GM12878 (cell line): Measurements from ENCODE around the gene SCNN1B.

Source experiments
- POLR2A ChIP-seq: IDR thresholded peaks from 2 replicates; pipeline ENCODE4 v1.6.1; 2011; ENCODE audit warnings: low read depth, mild to moderate bottlenecking, low read length
- TF ChIP-seq, protein P1 (sequence below), 3 experiments: IDR thresholded peaks in 2 of 3; conservative IDR thresholded peaks in 1 of 3; 2 replicates each; pipeline ENCODE4 v1.5.1; 2011; ENCODE audit warnings: low read depth in 3 of 3, low read length in 3 of 3, mild to moderate bottlenecking in 3 of 3, control low read depth in 2 of 3, moderate library complexity in 2 of 3, inconsistent platforms in 1 of 3, mixed read lengths in 1 of 3; ENCODE audit not compliant: control insufficient read depth in 2 of 3, insufficient read depth in 1 of 3; ENCODE audit errors: extremely low read depth in 1 of 3
- TF ChIP-seq, protein P2 (sequence below): IDR thresholded peaks from 2 replicates; pipeline ENCODE4 v1.6.1; 2012; ENCODE audit warnings: low read depth, low read length, improper control_type of control experiment

DNA sequence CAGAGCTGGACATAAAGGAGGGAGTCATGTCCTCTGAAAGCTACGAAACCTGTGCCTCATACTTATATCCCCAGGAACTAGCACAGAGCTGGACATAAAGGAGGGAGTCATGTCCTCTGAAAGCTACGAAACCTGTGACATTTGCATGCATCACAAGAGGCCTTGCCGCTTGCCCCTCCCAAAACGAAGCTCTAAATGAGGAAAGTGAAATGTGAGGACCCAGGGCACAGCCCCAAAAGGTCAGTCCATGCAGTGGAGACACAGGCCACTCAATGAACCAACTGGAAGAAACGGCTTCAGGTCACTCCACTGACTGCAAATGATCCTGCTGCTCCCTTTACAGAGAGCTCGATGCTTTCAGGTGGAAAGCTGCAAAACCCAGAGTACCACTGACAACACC, 112.6 kb downstream of the SCNN1B start:
- TF ChIP-seq, protein P1, sequence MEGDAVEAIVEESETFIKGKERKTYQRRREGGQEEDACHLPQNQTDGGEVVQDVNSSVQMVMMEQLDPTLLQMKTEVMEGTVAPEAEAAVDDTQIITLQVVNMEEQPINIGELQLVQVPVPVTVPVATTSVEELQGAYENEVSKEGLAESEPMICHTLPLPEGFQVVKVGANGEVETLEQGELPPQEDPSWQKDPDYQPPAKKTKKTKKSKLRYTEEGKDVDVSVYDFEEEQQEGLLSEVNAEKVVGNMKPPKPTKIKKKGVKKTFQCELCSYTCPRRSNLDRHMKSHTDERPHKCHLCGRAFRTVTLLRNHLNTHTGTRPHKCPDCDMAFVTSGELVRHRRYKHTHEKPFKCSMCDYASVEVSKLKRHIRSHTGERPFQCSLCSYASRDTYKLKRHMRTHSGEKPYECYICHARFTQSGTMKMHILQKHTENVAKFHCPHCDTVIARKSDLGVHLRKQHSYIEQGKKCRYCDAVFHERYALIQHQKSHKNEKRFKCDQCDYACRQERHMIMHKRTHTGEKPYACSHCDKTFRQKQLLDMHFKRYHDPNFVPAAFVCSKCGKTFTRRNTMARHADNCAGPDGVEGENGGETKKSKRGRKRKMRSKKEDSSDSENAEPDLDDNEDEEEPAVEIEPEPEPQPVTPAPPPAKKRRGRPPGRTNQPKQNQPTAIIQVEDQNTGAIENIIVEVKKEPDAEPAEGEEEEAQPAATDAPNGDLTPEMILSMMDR (IDR thresholded peaks at IDR 0.05 in 2 of 3, conservative IDR thresholded peaks at IDR 0.05 in 1 of 3; ENCODE audit: control insufficient read depth in 2 of 3, extremely low read depth in 1 of 3, insufficient read depth in 1 of 3, low read depth in 3 of 3, low read length in 3 of 3), result no peak
- TF ChIP-seq, protein P2, sequence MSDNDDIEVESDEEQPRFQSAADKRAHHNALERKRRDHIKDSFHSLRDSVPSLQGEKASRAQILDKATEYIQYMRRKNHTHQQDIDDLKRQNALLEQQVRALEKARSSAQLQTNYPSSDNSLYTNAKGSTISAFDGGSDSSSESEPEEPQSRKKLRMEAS, result no peak
- TF ChIP-seq POLR2A, result no peak
